ENCODE data around the gene ANKRD9. TPM values are rescaled to one million over a fixed set of nuclear protein-coding genes. Genes with fewer than 3 reads are reported as not detected.

Gene ANKRD9
- total and polyA plus RNA-seq, 2 donors: 2.2 to 3.5 TPM

- no peak overlapping the region for H3K27ac ChIP-seq (ENCODE audit: low read depth in 1 of 2, low read length in 1 of 2)
- peaks cover 0 to 4% of the 10 kb centered on the region in 2 donors for H3K9me3 ChIP-seq (ENCODE audit: control insufficient read depth in 2 of 2, insufficient read depth in 1 of 2, low read length in 1 of 2)
- WGBS: 94% methylated on average over 14 of the region's 14 CpGs
- no peak for DNase-seq (ENCODE audit: low read depth in 6 of 9, low spot score in 9 of 9)
- no peaks in the 10 kb centered on the region for H3K36me3 ChIP-seq (ENCODE audit: control insufficient read depth in 2 of 2, insufficient read depth in 2 of 2, low read length in 1 of 2)
- H3K4me1 ChIP-seq (ENCODE audit: control insufficient read depth in 2 of 2, insufficient read depth in 2 of 2, low read length in 2 of 2): peaks cover 13 to 15% of the 10 kb centered on the region in 2 donors
- peaks cover 6 to 31% of the 10 kb centered on the region in 2 donors for H3K27me3 ChIP-seq (ENCODE audit: control insufficient read depth in 2 of 2, insufficient read depth in 1 of 2, low read length in 1 of 2)
- no peak overlapping the region for H3K4me3 ChIP-seq (ENCODE audit: low read length in 2 of 2)
Observed at GRCh38 chr14:102508410-102508773, 1.2 kb downstream of the ANKRD9 start.

- H3K9me3 ChIP-seq (ENCODE audit: control insufficient read depth in 2 of 2, insufficient read depth in 1 of 2, low read length in 1 of 2): peaks cover 0 to 4% of the 10 kb centered on the region in 2 donors
- no peak overlapping the region for H3K27ac ChIP-seq (ENCODE audit: low read depth in 1 of 2, low read length in 1 of 2)
- WGBS: 88% methylated on average over 21 of the region's 21 CpGs
- H3K4me1 ChIP-seq (ENCODE audit: control insufficient read depth in 2 of 2, insufficient read depth in 2 of 2, low read length in 2 of 2): peaks cover 13 to 15% of the 10 kb centered on the region in 2 donors
- H3K27me3 ChIP-seq (ENCODE audit: control insufficient read depth in 2 of 2, insufficient read depth in 1 of 2, low read length in 1 of 2): peaks cover 6 to 31% of the 10 kb centered on the region in 2 donors
- no peak overlapping the region for H3K4me3 ChIP-seq (ENCODE audit: low read length in 2 of 2)
- peak in 1 of 9 donors; percentile 12 for DNase-seq (ENCODE audit: low read depth in 6 of 9, low spot score in 9 of 9)
- no peaks in the 10 kb centered on the region for H3K36me3 ChIP-seq (ENCODE audit: control insufficient read depth in 2 of 2, insufficient read depth in 2 of 2, low read length in 1 of 2)
Observed at GRCh38 chr14:102507857-102508312, 1.7 kb downstream of the ANKRD9 start.

- no peak overlapping the region for H3K4me3 ChIP-seq (ENCODE audit: low read length in 2 of 2)
- WGBS: 94% methylated on average over 115 of the region's 115 CpGs
- H3K27me3 ChIP-seq (ENCODE audit: control insufficient read depth in 2 of 2, insufficient read depth in 1 of 2, low read length in 1 of 2): peaks cover 6 to 31% of the 10 kb centered on the region in 2 donors
- peak in 2 of 9 donors; percentile 29 to 33 for DNase-seq (ENCODE audit: low read depth in 6 of 9, low spot score in 9 of 9)
- peaks cover 13 to 15% of the 10 kb centered on the region in 2 donors for H3K4me1 ChIP-seq (ENCODE audit: control insufficient read depth in 2 of 2, insufficient read depth in 2 of 2, low read length in 2 of 2)
- H3K9me3 ChIP-seq (ENCODE audit: control insufficient read depth in 2 of 2, insufficient read depth in 1 of 2, low read length in 1 of 2): peaks cover 0 to 4% of the 10 kb centered on the region in 2 donors
- H3K27ac ChIP-seq (ENCODE audit: low read depth in 1 of 2, low read length in 1 of 2): no peak overlapping the region
- H3K36me3 ChIP-seq (ENCODE audit: control insufficient read depth in 2 of 2, insufficient read depth in 2 of 2, low read length in 1 of 2): no peaks in the 10 kb centered on the region
Observed at GRCh38 chr14:102507081-102507856, 2.3 kb downstream of the ANKRD9 start.

- WGBS: 97% methylated on average over 11 of the region's 11 CpGs
- no peak for DNase-seq (ENCODE audit: low read depth in 6 of 9, low spot score in 9 of 9)
- Histone ChIP-seq H3K27ac (ENCODE audit: low read depth in 1 of 2, low read length in 1 of 2) (no peak overlapping the region), H3K4me1 (ENCODE audit: control insufficient read depth in 2 of 2, insufficient read depth in 2 of 2, low read length in 2 of 2) (peaks cover 13 to 15% of the 10 kb centered on the region in 2 donors), H3K9me3 (ENCODE audit: control insufficient read depth in 2 of 2, insufficient read depth in 1 of 2, low read length in 1 of 2) (peaks cover 0 to 4% of the 10 kb centered on the region in 2 donors), H3K4me3 (ENCODE audit: low read length in 2 of 2) (no peak overlapping the region), H3K27me3 (ENCODE audit: control insufficient read depth in 2 of 2, insufficient read depth in 1 of 2, low read length in 1 of 2) (peaks cover 6 to 31% of the 10 kb centered on the region in 2 donors), H3K36me3 (ENCODE audit: control insufficient read depth in 2 of 2, insufficient read depth in 2 of 2, low read length in 1 of 2) (no peaks in the 10 kb centered on the region)
Observed at GRCh38 chr14:102506626-102506925, 3.0 kb downstream of the ANKRD9 start.

GRCh38 chr14:102505775-102506625 is 3.6 kb downstream of the ANKRD9 start:
- Histone ChIP-seq H3K4me3 (ENCODE audit: low read length in 2 of 2) (no peak overlapping the region), H3K27ac (ENCODE audit: low read depth in 1 of 2, low read length in 1 of 2) (no peak overlapping the region), H3K9me3 (ENCODE audit: control insufficient read depth in 2 of 2, insufficient read depth in 1 of 2, low read length in 1 of 2) (peaks cover 0 to 4% of the 10 kb centered on the region in 2 donors), H3K4me1 (ENCODE audit: control insufficient read depth in 2 of 2, insufficient read depth in 2 of 2, low read length in 2 of 2) (peaks cover 10 to 14% of the 10 kb centered on the region in 2 donors), H3K27me3 (ENCODE audit: control insufficient read depth in 2 of 2, insufficient read depth in 1 of 2, low read length in 1 of 2) (peaks cover 6 to 27% of the 10 kb centered on the region in 2 donors), H3K36me3 (ENCODE audit: control insufficient read depth in 2 of 2, insufficient read depth in 2 of 2, low read length in 1 of 2) (no peaks in the 10 kb centered on the region)
- no peak for DNase-seq (ENCODE audit: low read depth in 6 of 9, low spot score in 9 of 9)
- 97% methylated on average over 19 of the region's 19 CpGs for WGBS

GRCh38 chr14:102505000-102505619 is 4.5 kb downstream of the ANKRD9 start:
- H3K27ac ChIP-seq (ENCODE audit: low read depth in 1 of 2, low read length in 1 of 2): no peak overlapping the region
- H3K4me3 ChIP-seq (ENCODE audit: low read length in 2 of 2): no peak overlapping the region
- peaks cover 0 to 8% of the 10 kb centered on the region in 2 donors for H3K36me3 ChIP-seq (ENCODE audit: control insufficient read depth in 2 of 2, insufficient read depth in 2 of 2, low read length in 1 of 2)
- H3K4me1 ChIP-seq (ENCODE audit: control insufficient read depth in 2 of 2, insufficient read depth in 2 of 2, low read length in 2 of 2): peaks cover 2 to 5% of the 10 kb centered on the region in 2 donors
- WGBS: 96% methylated on average over 7 of the region's 7 CpGs
- peaks cover 6 to 18% of the 10 kb centered on the region in 2 donors for H3K27me3 ChIP-seq (ENCODE audit: control insufficient read depth in 2 of 2, insufficient read depth in 1 of 2, low read length in 1 of 2)
- H3K9me3 ChIP-seq (ENCODE audit: control insufficient read depth in 2 of 2, insufficient read depth in 1 of 2, low read length in 1 of 2): peaks cover 2 to 4% of the 10 kb centered on the region in 2 donors
- no peak for DNase-seq (ENCODE audit: low read depth in 6 of 9, low spot score in 9 of 9)

GRCh38 chr14:102504328-102504999 is 5.1 kb downstream of the ANKRD9 start:
- Histone ChIP-seq H3K4me3 (ENCODE audit: low read length in 2 of 2) (no peak overlapping the region), H3K27ac (ENCODE audit: low read depth in 1 of 2, low read length in 1 of 2) (no peak overlapping the region), H3K4me1 (ENCODE audit: control insufficient read depth in 2 of 2, insufficient read depth in 2 of 2, low read length in 2 of 2) (peaks cover 0 to 2% of the 10 kb centered on the region in 2 donors), H3K9me3 (ENCODE audit: control insufficient read depth in 2 of 2, insufficient read depth in 1 of 2, low read length in 1 of 2) (peaks cover 2 to 4% of the 10 kb centered on the region in 2 donors), H3K27me3 (ENCODE audit: control insufficient read depth in 2 of 2, insufficient read depth in 1 of 2, low read length in 1 of 2) (peaks cover 6 to 15% of the 10 kb centered on the region in 2 donors), H3K36me3 (ENCODE audit: control insufficient read depth in 2 of 2, insufficient read depth in 2 of 2, low read length in 1 of 2) (peaks cover 0 to 13% of the 10 kb centered on the region in 2 donors)
- no peak for DNase-seq (ENCODE audit: low read depth in 6 of 9, low spot score in 9 of 9)
- 92% methylated on average over 18 of the region's 18 CpGs for WGBS

GRCh38 chr14:102503641-102504327 is 5.8 kb downstream of the ANKRD9 start:
- H3K4me3 ChIP-seq (ENCODE audit: low read length in 2 of 2): no peak overlapping the region
- H3K36me3 ChIP-seq (ENCODE audit: control insufficient read depth in 2 of 2, insufficient read depth in 2 of 2, low read length in 1 of 2): peaks cover 0 to 20% of the 10 kb centered on the region in 2 donors
- H3K27ac ChIP-seq (ENCODE audit: low read depth in 1 of 2, low read length in 1 of 2): no peak overlapping the region
- WGBS: 82% methylated on average over 12 of the region's 12 CpGs
- H3K9me3 ChIP-seq (ENCODE audit: control insufficient read depth in 2 of 2, insufficient read depth in 1 of 2, low read length in 1 of 2): peaks cover 2 to 4% of the 10 kb centered on the region in 2 donors
- peaks cover 0 to 2% of the 10 kb centered on the region in 2 donors for H3K4me1 ChIP-seq (ENCODE audit: control insufficient read depth in 2 of 2, insufficient read depth in 2 of 2, low read length in 2 of 2)
- peaks cover under 1 to 11% of the 10 kb centered on the region in 2 donors for H3K27me3 ChIP-seq (ENCODE audit: control insufficient read depth in 2 of 2, insufficient read depth in 1 of 2, low read length in 1 of 2)
- DNase-seq (ENCODE audit: low read depth in 6 of 9, low spot score in 9 of 9): no peak

All from thymus (tissue), 11 donors.